HCT116 (cell line): Measurements from ENCODE around the gene TTC27. TPM values are rescaled to one million over a fixed set of nuclear protein-coding genes. Genes with fewer than 3 reads are reported as not detected.

ENCODE experiments used
- ATAC-seq: fragments of 200-7000 bp; cut with Tn5 transposase; 2 replicates; pipeline ENCODE4 v1.9.1; 2020; ENCODE audit warnings: mild to moderate bottlenecking, moderate library complexity
- BruUV-seq: library from RNA; stranded (reverse); fragments of 400-500 nt; replicated peaks from 2 replicates; lab custom pipeline; 2021; lab: Mats Ljungman, UMichigan
- CTCF ChIA-PET: fragments of 300-600 bp; sonication (Branson Sonifier 250); formaldehyde crosslinking; loops from one replicate; lab custom pipeline; 2021; ENCODE audit warnings: antibody characterized with exemption; lab: Charles Lee
- POLR2A ChIA-PET: fragments of 300-600, 350-600 bp; sonication (Branson Sonifier 250); formaldehyde crosslinking; loops from one replicate; lab custom pipeline; 2021; ENCODE audit warnings: antibody characterized with exemption; lab: Charles Lee
- RAD21 ChIA-PET, 2 experiments: fragments of 300-600 bp; sonication (Branson Sonifier 250); formaldehyde crosslinking; loops; one replicate each; lab custom pipeline; 2023; ENCODE audit warnings: low total read pairs in 2 of 2; ENCODE audit not compliant: uncharacterized antibody in 2 of 2, unreplicated experiment in 2 of 2, low non-redundant PET in 1 of 2; lab: Charles Lee
- DNase-seq: peaks from one replicate; pipeline ENCODE4 v3.0.0-alpha.2; 2010; ENCODE audit warnings: low read depth, low spot score
- H2AFZ ChIP-seq: fragments of 200-600 bp; shearing (Covaris generic), sonication (generic); 2 replicates; pipeline ENCODE4 v1.6.1; 2017; ENCODE audit warnings: low read depth, mixed run types, mixed read lengths, antibody characterized with exemption, low read length; ENCODE audit not compliant: poor library complexity, severe bottlenecking
- H3K27ac ChIP-seq: 2 replicates; pipeline ENCODE4 v1.5.1; 2012; ENCODE audit warnings: low read depth, low read length
- H3K27me3 ChIP-seq: fragments of 200-600 bp; sonication (generic); 2 replicates; pipeline ENCODE4 v1.6.1; 2016; ENCODE audit warnings: mixed run types, low read length, mixed read lengths; ENCODE audit not compliant: insufficient read depth
- H3K36me3 ChIP-seq, 2 experiments: fragments of 200-500 bp in 1 of 2; fragments of 200-600 bp in 1 of 2; sonication (Bioruptor generic) in 1 of 2; sonication (generic) in 1 of 2; 2 replicates each; pipeline versions ENCODE4 v1.5.1 to v1.6.1; 2014 to 2016; ENCODE audit warnings: low read length in 2 of 2, inconsistent platforms in 1 of 2, mixed read lengths in 1 of 2, mixed run types in 1 of 2; ENCODE audit not compliant: insufficient read depth in 2 of 2, control insufficient read depth in 1 of 2
- H3K4me1 ChIP-seq, 2 experiments: fragments of 200-600 bp in 1 of 2; sonication (generic) in 1 of 2; 2 replicates each; pipeline versions ENCODE4 v1.5.1 to v1.6.1; 2012 to 2017; ENCODE audit warnings: low read length in 2 of 2, inconsistent platforms in 1 of 2, mild to moderate bottlenecking in 1 of 2, mixed read lengths in 1 of 2, mixed run types in 1 of 2, moderate library complexity in 1 of 2; ENCODE audit not compliant: insufficient read depth in 2 of 2, control insufficient read depth in 1 of 2
- H3K4me2 ChIP-seq: fragments of 200-600 bp; sonication (generic); 2 replicates; pipeline ENCODE4 v1.6.1; 2017; ENCODE audit warnings: mixed run types, low read length, mixed read lengths
- H3K4me3 ChIP-seq, 2 experiments: fragments of 200-600 bp in 1 of 2; sonication (generic) in 1 of 2; replicated peaks in 1 of 2; 2 replicates each; pipeline ENCODE4 v1.5.1; 2011 to 2016; ENCODE audit warnings: low read length in 2 of 2, control low read depth in 1 of 2, low read depth in 1 of 2, mild to moderate bottlenecking in 1 of 2, mixed read lengths in 1 of 2, mixed run types in 1 of 2
- H3K79me2 ChIP-seq: fragments of 200-600 bp; sonication (generic); 2 replicates; pipeline ENCODE4 v1.6.1; 2017; ENCODE audit warnings: mild to moderate bottlenecking, mixed run types, low read length, moderate library complexity, mixed read lengths; ENCODE audit not compliant: insufficient read depth
- H3K9ac ChIP-seq: fragments of 200-600 bp; sonication (generic); 2 replicates; pipeline ENCODE4 v1.6.1; 2016; ENCODE audit warnings: low read length, mixed read lengths
- H3K9me2 ChIP-seq: fragments of 200-600 bp; sonication (generic), shearing (Covaris generic); 2 replicates; pipeline ENCODE4 v1.6.1; 2017; ENCODE audit warnings: mixed run types, mild to moderate bottlenecking, moderate library complexity; ENCODE audit not compliant: insufficient read depth
- H3K9me3 ChIP-seq, 2 experiments: fragments of 200-500 bp in 1 of 2; fragments of 200-600 bp in 1 of 2; sonication (Bioruptor generic) in 1 of 2; sonication (generic) in 1 of 2; 2 replicates each; pipeline ENCODE4 v1.6.1; 2014 to 2017; ENCODE audit warnings: low read length in 2 of 2, mixed read lengths in 2 of 2, inconsistent platforms in 1 of 2, low read depth in 1 of 2, mild to moderate bottlenecking in 1 of 2, mixed run types in 1 of 2, moderate library complexity in 1 of 2; ENCODE audit not compliant: control insufficient read depth in 1 of 2, insufficient read depth in 1 of 2
- H4K20me1 ChIP-seq: fragments of 200-600 bp; sonication (generic), shearing (Covaris generic); 2 replicates; pipeline ENCODE4 v1.6.1; 2017; ENCODE audit warnings: mixed run types, mild to moderate bottlenecking, moderate library complexity; ENCODE audit not compliant: insufficient read depth
- EGR1 ChIP-seq: IDR thresholded peaks from 2 replicates; pipeline ENCODE4 v1.6.1; 2012; ENCODE audit warnings: low read depth
- ELF1 ChIP-seq: IDR thresholded peaks from 2 replicates; pipeline ENCODE4 v1.6.1; 2012; ENCODE audit warnings: low read depth, borderline replicate concordance
- EZH2phosphoT487 ChIP-seq: fragments of 200-600 bp; IDR thresholded peaks from 2 replicates; pipeline ENCODE4 v1.6.1; 2018; ENCODE audit warnings: antibody characterized with exemption, borderline replicate concordance
- SIN3A ChIP-seq: IDR thresholded peaks from 2 replicates; pipeline ENCODE4 v1.6.1; 2012; ENCODE audit warnings: low read depth
- SRF ChIP-seq: IDR thresholded peaks from 2 replicates; pipeline ENCODE4 v1.6.1; 2012; ENCODE audit warnings: low read depth
- TCF7L2 ChIP-seq: IDR thresholded peaks from 2 replicates; pipeline ENCODE4 v1.7.0; 2011; ENCODE audit warnings: borderline replicate concordance, inconsistent platforms; ENCODE audit not compliant: insufficient read depth, insufficient read length; ENCODE audit errors: extremely low read depth
- ZFX ChIP-seq: fragments of 450-650 bp; IDR thresholded peaks from 2 replicates; pipeline ENCODE4 v1.6.1; 2017
- intact Hi-C: fragments of 100-400 bp; cut with micrococcal nuclease; formaldehyde crosslinking; loops from 2 replicates; pipeline ENCODE4 v1.10.0; 2022
- total RNA-seq: library from RNA; stranded (reverse); gene quantifications from one replicate; pipeline ENCODE4 v1.2.1, GENCODE V29; 2021; ENCODE audit not compliant: unreplicated experiment
- TF ChIP-seq, protein P1 (sequence below), 3 experiments: fragments of 200-600 bp in 1 of 3; sonication (generic) in 1 of 3; IDR thresholded peaks in 2 of 3; conservative IDR thresholded peaks in 1 of 3; 2 replicates each; pipeline ENCODE4 v1.5.1; 2012 to 2017; ENCODE audit warnings: low read depth in 2 of 3, low read length in 2 of 3, antibody characterized with exemption in 1 of 3, borderline replicate concordance in 1 of 3, control low read depth in 1 of 3, mild to moderate bottlenecking in 1 of 3, mixed read lengths in 1 of 3, mixed run types in 1 of 3, moderate library complexity in 1 of 3; ENCODE audit not compliant: insufficient read depth in 1 of 3

Gene TTC27
- total RNA-seq, 1 experiment from 2014 or later: 24.4 TPM

DNA sequence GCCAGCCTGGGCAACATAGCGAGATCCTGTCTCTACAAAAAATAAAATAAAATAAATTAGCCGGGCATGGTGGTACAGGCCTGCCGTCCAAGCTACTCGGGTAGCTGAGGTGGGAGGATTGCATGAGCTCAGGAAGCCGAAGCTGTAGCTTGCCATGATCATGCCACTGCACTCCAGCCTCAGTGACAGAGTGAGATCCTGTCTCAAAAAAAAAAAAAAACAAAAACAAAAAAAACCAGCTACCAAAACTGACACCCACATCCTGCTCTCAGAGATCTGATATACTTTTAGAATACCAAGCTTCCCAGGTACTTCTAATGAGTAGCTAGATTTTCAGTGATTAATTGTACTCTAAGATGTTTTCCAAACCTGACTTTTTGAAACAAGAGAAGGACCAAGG lies 74.0 kb downstream of the TTC27 start:
- ChIA-PET POLR2A (no interaction called here), RAD21 (no interaction called here), CTCF (no interaction called here)
- no peak overlapping the region for H3K4me2 ChIP-seq
- no peak overlapping the region for H3K27ac ChIP-seq
- no TSS peak for BruUV-seq
- no peaks in the 10 kb centered on the region for H4K20me1 ChIP-seq
- H3K36me3 ChIP-seq: 0 out of 4 replicates have a peak, but pooled peaks cover 0 to 3% of the 10 kb centered on the region in 2 experiments
- H2AFZ ChIP-seq: no peak overlapping the region
- no peak for ATAC-seq
- no peaks in the 10 kb centered on the region for H3K9me2 ChIP-seq
- H3K79me2 ChIP-seq: no peaks in the 10 kb centered on the region
- no peak for DNase-seq
- H3K9me3 ChIP-seq: no peaks in the 10 kb centered on the region
- H3K4me3 ChIP-seq: no peak overlapping the region
- H3K4me1 ChIP-seq: no peaks in the 10 kb centered on the region
- intact Hi-C loops: no loop called here
- TF ChIP-seq ELF1: no peak
- no peak for TF ChIP-seq EZH2phosphoT487
- no peak for TF ChIP-seq SRF
- TF ChIP-seq, protein P1, sequence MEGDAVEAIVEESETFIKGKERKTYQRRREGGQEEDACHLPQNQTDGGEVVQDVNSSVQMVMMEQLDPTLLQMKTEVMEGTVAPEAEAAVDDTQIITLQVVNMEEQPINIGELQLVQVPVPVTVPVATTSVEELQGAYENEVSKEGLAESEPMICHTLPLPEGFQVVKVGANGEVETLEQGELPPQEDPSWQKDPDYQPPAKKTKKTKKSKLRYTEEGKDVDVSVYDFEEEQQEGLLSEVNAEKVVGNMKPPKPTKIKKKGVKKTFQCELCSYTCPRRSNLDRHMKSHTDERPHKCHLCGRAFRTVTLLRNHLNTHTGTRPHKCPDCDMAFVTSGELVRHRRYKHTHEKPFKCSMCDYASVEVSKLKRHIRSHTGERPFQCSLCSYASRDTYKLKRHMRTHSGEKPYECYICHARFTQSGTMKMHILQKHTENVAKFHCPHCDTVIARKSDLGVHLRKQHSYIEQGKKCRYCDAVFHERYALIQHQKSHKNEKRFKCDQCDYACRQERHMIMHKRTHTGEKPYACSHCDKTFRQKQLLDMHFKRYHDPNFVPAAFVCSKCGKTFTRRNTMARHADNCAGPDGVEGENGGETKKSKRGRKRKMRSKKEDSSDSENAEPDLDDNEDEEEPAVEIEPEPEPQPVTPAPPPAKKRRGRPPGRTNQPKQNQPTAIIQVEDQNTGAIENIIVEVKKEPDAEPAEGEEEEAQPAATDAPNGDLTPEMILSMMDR (IDR thresholded peaks at IDR 0.05 in 2 of 3, conservative IDR thresholded peaks at IDR 0.05 in 1 of 3; ENCODE audit: borderline replicate concordance in 1 of 3, insufficient read depth in 1 of 3, low read depth in 2 of 3, low read length in 2 of 3): no peak
- no peak for TF ChIP-seq EGR1
- no peak for TF ChIP-seq TCF7L2
- no peak for TF ChIP-seq ZFX
- no peak for TF ChIP-seq SIN3A
- H3K27me3 ChIP-seq: no peaks in the 10 kb centered on the region
- H3K9ac ChIP-seq: no peak overlapping the region
